IMR-90 (cell line): ENCODE results near the gene MAP2K6.

Experiments used
- CEBPB ChIP-seq: IDR thresholded peaks from 2 replicates; pipeline ENCODE4 v1.6.1; 2012; ENCODE audit warnings: low read depth, low read length, improper control_type of control experiment
- CHD1 ChIP-seq: IDR thresholded peaks from 2 replicates; pipeline ENCODE4 v1.6.1; 2012; ENCODE audit warnings: low read depth, low read length, improper control_type of control experiment
- CTCF ChIP-seq: conservative IDR thresholded peaks from 2 replicates; pipeline ENCODE4 v1.5.1; 2012; ENCODE audit warnings: mild to moderate bottlenecking, low read depth, low read length, improper control_type of control experiment
- POLR2A ChIP-seq: IDR thresholded peaks from 2 replicates; pipeline ENCODE4 v1.6.1; 2012; ENCODE audit warnings: mild to moderate bottlenecking, low read depth, low read length
- RCOR1 ChIP-seq: IDR thresholded peaks from 2 replicates; pipeline ENCODE4 v1.6.1; 2012; ENCODE audit warnings: mild to moderate bottlenecking, low read length, improper control_type of control experiment; ENCODE audit not compliant: insufficient replicate concordance
- RFX5 ChIP-seq: IDR thresholded peaks from 2 replicates; pipeline ENCODE4 v1.8.0; 2012; ENCODE audit warnings: low read depth, mild to moderate bottlenecking, low read length, moderate library complexity

- 0 out of 2 replicates have a peak, but pooled peaks have one; percentile 19 for TF ChIP-seq CTCF
- TF ChIP-seq RFX5 = no peak
- no peak for TF ChIP-seq CEBPB
- TF ChIP-seq RCOR1 = no peak
- TF ChIP-seq POLR2A = no peak
- no peak for TF ChIP-seq CHD1
Measured at GRCh38 chr17:69524854-69525253, 110.4 kb downstream of the MAP2K6 start.
